ENCODE results near the gene UCP2. TPM values are rescaled to one million over a fixed set of nuclear protein-coding genes. Genes with fewer than 3 reads are reported as not detected.

The UCP2 gene
- total RNA-seq, 2 experiments from 2014 or later = 467 to 468 TPM

DNA sequence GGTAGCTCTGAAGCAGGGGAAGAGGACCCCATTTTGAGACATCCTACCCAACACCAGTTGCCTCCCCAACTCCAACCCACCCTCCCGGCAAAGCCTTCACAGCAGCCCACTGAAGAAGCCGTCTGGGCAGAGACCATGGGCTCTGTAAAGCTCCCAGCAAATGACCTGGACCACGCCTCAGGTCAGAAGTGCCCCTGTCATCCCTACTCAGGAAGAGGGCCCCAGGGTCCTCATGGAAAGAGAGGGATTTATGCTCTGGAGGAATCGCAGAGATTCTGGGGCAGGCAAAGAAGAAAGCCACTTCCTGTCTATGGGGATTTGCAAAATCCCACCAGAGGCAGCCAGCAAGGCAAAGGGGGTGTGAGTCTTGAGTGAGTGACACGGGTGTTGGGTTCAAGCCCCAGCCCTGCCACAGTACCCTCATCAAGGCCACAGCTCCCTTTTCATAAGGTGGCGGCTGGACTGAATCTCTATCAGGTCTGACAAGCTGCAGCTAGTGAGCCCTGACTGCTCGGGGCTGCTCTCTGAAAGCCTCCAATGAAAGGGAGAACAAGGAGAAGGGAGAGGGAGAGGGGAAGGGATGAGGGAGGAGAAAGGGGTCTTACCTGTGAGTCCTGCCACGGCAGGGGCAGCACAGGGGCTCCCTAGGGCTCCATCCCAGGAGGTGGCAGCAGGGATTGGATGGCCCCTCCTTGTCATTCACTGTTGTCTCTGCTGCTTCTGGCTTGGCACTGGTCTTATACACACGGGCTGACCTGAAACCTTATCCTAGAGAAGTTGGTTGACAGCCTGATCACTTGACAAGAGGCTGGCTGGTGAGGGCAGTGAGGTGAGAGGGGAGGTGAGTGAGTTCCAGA is 26.0 kb upstream of the UCP2 start, which contains the start of gene UCP3:
UCP3 (minus strand) TSS at position 713 of the 857 bp plus-strand sequence. CDS start 2,043 bp downstream, outside the sequence.
- intact Hi-C loops (cut with DNase I, micrococcal nuclease) = no loop called here
- Histone ChIP-seq H3K4me3 (ENCODE audit: low read length) (no peak within 1 kb of the TSS), H3K4me1 (ENCODE audit: insufficient read depth, low read length) (peaks cover 100% of the 10 kb centered on the region), H3K27me3 (ENCODE audit: control insufficient read depth in 1 of 2, insufficient read depth in 2 of 2, low read length in 2 of 2) (no peaks in the 10 kb centered on the region), H3K9me3 (ENCODE audit: control insufficient read depth in 1 of 2, insufficient read depth in 1 of 2, low read length in 2 of 2) (no peaks in the 10 kb centered on the region), H3K27ac (ENCODE audit: low read depth in 1 of 2, low read length in 2 of 2) (peak within 1 kb of the TSS in 1 of 2 donors; percentile 26), H3K36me3 (ENCODE audit: insufficient read depth, low read length) (peaks cover under 1% of the 10 kb centered on the region)
- Mint-ChIP-seq H3K4me1 (ENCODE audit: low read depth) (peaks cover 92% of the 10 kb centered on the region), H3K4me3 (peak within 1 kb of the TSS; percentile 13), H3K9me3 (no peaks in the 10 kb centered on the region), H3K36me3 (ENCODE audit: low read depth) (peaks cover 9% of the 10 kb centered on the region), H3K27ac (peak within 1 kb of the TSS; percentile 92), H3K27me3 (no peaks in the 10 kb centered on the region)
- DNase-seq (no peak), ATAC-seq (ENCODE audit: poor library complexity) (no peak)
- ChIA-PET CTCF (interaction anchor here (2.0 kb wide), 1 partner anchor 28 kb away, joined by 5 read pairs; no protein-coding TSS in a partner anchor), POLR2A (interaction anchor here (0.6 to 2.2 kb wide), 7 partner anchors 10 to 46 kb away, joined by 3 to 11 read pairs (median 9); no protein-coding TSS in a partner anchor)
- TF ChIP-seq, protein P1, sequence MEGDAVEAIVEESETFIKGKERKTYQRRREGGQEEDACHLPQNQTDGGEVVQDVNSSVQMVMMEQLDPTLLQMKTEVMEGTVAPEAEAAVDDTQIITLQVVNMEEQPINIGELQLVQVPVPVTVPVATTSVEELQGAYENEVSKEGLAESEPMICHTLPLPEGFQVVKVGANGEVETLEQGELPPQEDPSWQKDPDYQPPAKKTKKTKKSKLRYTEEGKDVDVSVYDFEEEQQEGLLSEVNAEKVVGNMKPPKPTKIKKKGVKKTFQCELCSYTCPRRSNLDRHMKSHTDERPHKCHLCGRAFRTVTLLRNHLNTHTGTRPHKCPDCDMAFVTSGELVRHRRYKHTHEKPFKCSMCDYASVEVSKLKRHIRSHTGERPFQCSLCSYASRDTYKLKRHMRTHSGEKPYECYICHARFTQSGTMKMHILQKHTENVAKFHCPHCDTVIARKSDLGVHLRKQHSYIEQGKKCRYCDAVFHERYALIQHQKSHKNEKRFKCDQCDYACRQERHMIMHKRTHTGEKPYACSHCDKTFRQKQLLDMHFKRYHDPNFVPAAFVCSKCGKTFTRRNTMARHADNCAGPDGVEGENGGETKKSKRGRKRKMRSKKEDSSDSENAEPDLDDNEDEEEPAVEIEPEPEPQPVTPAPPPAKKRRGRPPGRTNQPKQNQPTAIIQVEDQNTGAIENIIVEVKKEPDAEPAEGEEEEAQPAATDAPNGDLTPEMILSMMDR (IDR thresholded peaks at IDR 0.05) = no peak

DNA sequence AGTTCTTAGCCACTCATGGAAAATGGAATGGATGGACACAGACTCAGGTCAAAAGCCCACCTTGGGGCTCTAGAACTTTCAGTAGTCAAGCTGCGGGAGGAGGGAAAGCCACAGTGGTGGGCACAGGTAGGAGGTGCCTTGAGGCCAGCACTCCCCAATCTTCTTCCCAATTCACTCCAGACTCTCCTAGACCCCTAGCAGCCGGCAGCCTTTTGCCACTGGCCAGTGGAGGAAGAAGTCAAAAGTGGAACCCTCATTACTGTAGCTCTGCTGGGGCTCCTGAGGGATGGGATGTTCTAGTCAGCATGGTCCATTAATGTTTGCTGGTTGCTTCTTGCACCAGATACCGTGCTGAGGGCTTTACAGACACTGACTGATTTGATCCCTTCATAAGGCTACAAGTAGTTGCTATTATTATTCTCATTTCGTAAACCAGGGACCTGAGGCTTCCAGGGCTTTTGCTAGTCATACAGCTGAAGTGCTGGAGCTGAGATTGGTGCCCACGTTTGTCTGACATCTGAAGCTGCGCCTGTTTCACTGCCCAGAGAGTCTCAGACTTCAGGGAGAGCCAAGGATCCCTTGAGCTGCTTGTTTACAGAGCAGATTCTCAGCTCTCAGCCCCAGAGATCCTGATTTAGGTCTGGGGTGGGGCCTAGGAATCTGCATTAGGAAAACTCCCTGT is 25.2 kb upstream of the UCP2 start:
- Histone ChIP-seq H3K36me3 (ENCODE audit: insufficient read depth, low read length) (peaks cover 5% of the 10 kb centered on the region), H3K9me3 (ENCODE audit: control insufficient read depth in 1 of 2, insufficient read depth in 1 of 2, low read length in 2 of 2) (no peaks in the 10 kb centered on the region), H3K27ac (ENCODE audit: low read depth in 1 of 2, low read length in 2 of 2) (peak overlapping the region in 1 of 2 donors; percentile 19), H3K4me3 (ENCODE audit: low read length) (no peak overlapping the region), H3K27me3 (ENCODE audit: control insufficient read depth in 1 of 2, insufficient read depth in 2 of 2, low read length in 2 of 2) (no peaks in the 10 kb centered on the region), H3K4me1 (ENCODE audit: insufficient read depth, low read length) (peaks cover 96% of the 10 kb centered on the region)
- DNase-seq = no peak
- H3K36me3 Mint-ChIP-seq (ENCODE audit: low read depth) = peaks cover 17% of the 10 kb centered on the region
- peak overlapping the region; percentile 92 for H3K27ac Mint-ChIP-seq
- no peak for ATAC-seq (ENCODE audit: poor library complexity)
- POLR2A ChIA-PET = interaction anchor here (0.6 to 2.2 kb wide), 8 partner anchors 10 to 46 kb away, joined by 3 to 11 read pairs (median 8); no protein-coding TSS in a partner anchor
- H3K27me3 Mint-ChIP-seq = no peaks in the 10 kb centered on the region
- no peak overlapping the region for H3K4me3 Mint-ChIP-seq
- H3K4me1 Mint-ChIP-seq (ENCODE audit: low read depth) = peaks cover 95% of the 10 kb centered on the region
- intact Hi-C loops (cut with DNase I, micrococcal nuclease) = no loop called here
- TF ChIP-seq, protein P1 (IDR thresholded peaks at IDR 0.05) = no peak
- H3K9me3 Mint-ChIP-seq = no peaks in the 10 kb centered on the region
- CTCF ChIA-PET = no interaction called here

DNA sequence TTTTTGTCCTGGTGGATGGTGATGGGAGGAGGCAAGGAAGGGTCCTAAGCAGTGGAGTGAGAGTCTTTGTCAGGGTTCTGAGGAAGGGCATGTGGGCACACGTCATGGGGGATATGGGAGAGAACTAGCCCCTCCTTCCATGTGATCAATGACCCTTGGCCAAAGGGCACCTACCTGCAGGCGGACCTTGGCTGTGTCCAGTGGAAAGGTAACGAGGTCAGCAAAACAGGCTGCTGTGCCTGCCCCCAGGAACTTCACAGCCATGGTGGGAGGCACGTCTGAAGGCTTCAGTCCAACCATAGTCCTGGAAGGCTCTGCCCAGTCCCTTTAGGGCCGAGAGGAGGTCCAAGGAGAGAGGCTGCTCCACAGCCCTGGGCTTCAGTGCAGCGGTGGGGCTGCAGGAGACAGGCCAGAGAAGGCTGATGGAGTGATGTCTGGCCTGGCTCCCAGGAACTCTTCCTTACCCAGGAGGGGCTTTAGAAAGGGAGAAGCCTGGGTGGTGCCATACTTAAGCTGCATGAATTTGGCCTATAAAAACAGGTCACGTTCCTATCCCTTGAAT is 24.2 kb upstream of the UCP2 start:
- H3K4me3 ChIP-seq (ENCODE audit: low read length) = no peak overlapping the region
- peaks cover 90% of the 10 kb centered on the region for H3K4me1 ChIP-seq (ENCODE audit: insufficient read depth, low read length)
- H3K27me3 ChIP-seq (ENCODE audit: control insufficient read depth in 1 of 2, insufficient read depth in 2 of 2, low read length in 2 of 2) = no peaks in the 10 kb centered on the region
- no peaks in the 10 kb centered on the region for H3K9me3 ChIP-seq (ENCODE audit: control insufficient read depth in 1 of 2, insufficient read depth in 1 of 2, low read length in 2 of 2)
- H3K27ac Mint-ChIP-seq = peak overlapping the region; percentile 69
- H3K27me3 Mint-ChIP-seq = no peaks in the 10 kb centered on the region
- ATAC-seq (ENCODE audit: poor library complexity) (no peak), DNase-seq (no peak)
- H3K36me3 Mint-ChIP-seq (ENCODE audit: low read depth) = peaks cover 26% of the 10 kb centered on the region
- peaks cover 5% of the 10 kb centered on the region for H3K36me3 ChIP-seq (ENCODE audit: insufficient read depth, low read length)
- TF ChIP-seq, protein P1 (IDR thresholded peaks at IDR 0.05) = no peak
- POLR2A ChIA-PET = interaction anchor here (0.9 to 2.2 kb wide), 4 partner anchors 9 to 36 kb away, joined by 3 to 10 read pairs (median 8); no protein-coding TSS in a partner anchor
- H3K4me1 Mint-ChIP-seq (ENCODE audit: low read depth) = peaks cover 91% of the 10 kb centered on the region
- CTCF ChIA-PET = no interaction called here
- H3K27ac ChIP-seq (ENCODE audit: low read depth in 1 of 2, low read length in 2 of 2) = peak overlapping the region; percentile 64 to 70
- H3K9me3 Mint-ChIP-seq = no peaks in the 10 kb centered on the region
- H3K4me3 Mint-ChIP-seq = no peak overlapping the region
- intact Hi-C loops (cut with DNase I, micrococcal nuclease) = no loop called here

All from CD4-positive, alpha-beta T cell (primary cell).